Measurements from ENCODE around the gene MTOR.

DNA sequence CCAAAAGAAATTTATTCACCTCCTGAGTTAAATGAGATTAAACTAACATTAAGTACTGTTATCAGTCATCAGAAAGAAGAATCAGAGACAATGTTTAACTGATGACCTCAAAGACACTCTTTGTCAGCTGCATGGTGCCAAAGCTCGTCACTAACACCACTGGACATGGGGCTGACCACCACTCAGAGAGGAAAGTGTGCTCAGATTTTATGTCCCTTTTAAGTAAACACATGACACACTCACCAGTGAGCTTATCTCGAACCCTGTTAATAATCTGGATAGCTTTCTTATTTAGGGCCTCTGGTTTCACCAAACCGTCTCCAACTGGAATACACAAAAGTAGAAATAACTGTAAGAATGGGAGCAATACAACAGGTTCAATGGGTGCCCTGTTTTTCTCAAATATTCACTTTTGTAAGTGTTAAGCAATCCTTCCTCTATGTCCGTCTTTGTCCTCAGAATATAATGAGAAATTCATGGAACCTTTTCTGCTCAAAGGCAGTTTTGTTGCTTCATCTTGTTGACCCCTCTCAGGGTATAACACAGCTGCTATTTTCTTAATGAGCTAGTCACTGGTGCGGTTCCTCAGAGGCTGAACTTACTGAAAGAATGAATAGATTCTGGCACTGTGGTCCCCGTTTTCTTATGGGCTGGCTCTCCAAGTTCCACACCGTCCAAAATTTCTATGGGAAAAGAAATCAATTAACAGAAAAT lies 153.1 kb downstream of the MTOR start:
- TF ChIP-seq POLR2A (IDR thresholded peaks at IDR 0.05) = no peak
- TF ChIP-seq, protein P1, sequence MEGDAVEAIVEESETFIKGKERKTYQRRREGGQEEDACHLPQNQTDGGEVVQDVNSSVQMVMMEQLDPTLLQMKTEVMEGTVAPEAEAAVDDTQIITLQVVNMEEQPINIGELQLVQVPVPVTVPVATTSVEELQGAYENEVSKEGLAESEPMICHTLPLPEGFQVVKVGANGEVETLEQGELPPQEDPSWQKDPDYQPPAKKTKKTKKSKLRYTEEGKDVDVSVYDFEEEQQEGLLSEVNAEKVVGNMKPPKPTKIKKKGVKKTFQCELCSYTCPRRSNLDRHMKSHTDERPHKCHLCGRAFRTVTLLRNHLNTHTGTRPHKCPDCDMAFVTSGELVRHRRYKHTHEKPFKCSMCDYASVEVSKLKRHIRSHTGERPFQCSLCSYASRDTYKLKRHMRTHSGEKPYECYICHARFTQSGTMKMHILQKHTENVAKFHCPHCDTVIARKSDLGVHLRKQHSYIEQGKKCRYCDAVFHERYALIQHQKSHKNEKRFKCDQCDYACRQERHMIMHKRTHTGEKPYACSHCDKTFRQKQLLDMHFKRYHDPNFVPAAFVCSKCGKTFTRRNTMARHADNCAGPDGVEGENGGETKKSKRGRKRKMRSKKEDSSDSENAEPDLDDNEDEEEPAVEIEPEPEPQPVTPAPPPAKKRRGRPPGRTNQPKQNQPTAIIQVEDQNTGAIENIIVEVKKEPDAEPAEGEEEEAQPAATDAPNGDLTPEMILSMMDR (IDR thresholded peaks at IDR 0.05) = no peak
- no peak for TF ChIP-seq POLR2AphosphoS5 (IDR thresholded peaks at IDR 0.05; ENCODE audit: insufficient read depth in 1 of 2, low read depth in 1 of 2)

Measured in vagina (tissue), 2 donors.